HK-2 (cell line): ENCODE data around the gene COMT.
A peak's percentile ranks its signal among the peaks of the same experiment; 100 is the strongest.

ENCODE experiments used
- DNase-seq: peaks from one replicate; pipeline ENCODE4 v3.0.0-alpha.2; 2018; ENCODE audit not compliant: unreplicated experiment

COMT gene

GRCh38 chr22:19969141-19969928 is 27.8 kb downstream of the COMT start:
- no peak for DNase-seq

- DNase-seq, result no peak
These were observed 28.5 kb downstream of the COMT start for GRCh38 chr22:19970031-19970478.

GRCh38 chr22:19970479-19971275 is 29.1 kb downstream of the COMT start:
- peak; percentile 68 for DNase-seq

GRCh38 chr22:19971276-19972124 is 29.9 kb downstream of the COMT start:
- DNase-seq, result no peak

GRCh38 chr22:19972251-19972650 is 30.7 kb downstream of the COMT start:
- DNase-seq, result no peak

GRCh38 chr22:19972652-19973550 is 31.3 kb downstream of the COMT start:
- no peak for DNase-seq

GRCh38 chr22:19973551-19974267 is 32.1 kb downstream of the COMT start:
- DNase-seq, result no peak

- no peak for DNase-seq
These were observed 32.8 kb downstream of the COMT start for GRCh38 chr22:19974268-19974861.

- no peak for DNase-seq
These were observed 33.5 kb downstream of the COMT start for GRCh38 chr22:19974935-19975706.

GRCh38 chr22:19975707-19976035 is 34.1 kb downstream of the COMT start:
- DNase-seq, result no peak

- no peak for DNase-seq
These were observed 35.1 kb downstream of the COMT start for GRCh38 chr22:19976671-19977070.

- no peak for DNase-seq
These were observed 36.0 kb downstream of the COMT start for GRCh38 chr22:19977296-19978243.

- DNase-seq, result no peak
These were observed 37.2 kb downstream of the COMT start for GRCh38 chr22:19978748-19979147.

- DNase-seq, result no peak
These were observed 38.3 kb downstream of the COMT start for GRCh38 chr22:19979712-19980493.

- no peak for DNase-seq
These were observed 39.2 kb downstream of the COMT start for GRCh38 chr22:19980766-19981165.

GRCh38 chr22:19981171-19981960 is 39.8 kb downstream of the COMT start:
- no peak for DNase-seq
